Muscle layer of duodenum (tissue), 2 donors: ENCODE results near the gene STK33.
A peak's percentile ranks its signal among the peaks of the same experiment; 100 is the strongest.

ENCODE experiments used
- H3K27ac ChIP-seq: one replicate; pipeline ENCODE4 v1.7.0; 2013; ENCODE audit warnings: mild to moderate bottlenecking, low read length
- H3K27me3 ChIP-seq: one replicate; pipeline ENCODE4 v1.7.0; 2013; ENCODE audit warnings: low read depth, mild to moderate bottlenecking, control low read depth, low read length
- H3K36me3 ChIP-seq, 2 donors: one replicate each; pipeline ENCODE4 v1.7.0; 2013; ENCODE audit warnings: low read length in 2 of 2, control low read depth in 1 of 2, mild to moderate bottlenecking in 1 of 2; ENCODE audit not compliant: insufficient read depth in 2 of 2, control insufficient read depth in 1 of 2
- H3K4me1 ChIP-seq, 2 donors: one replicate each; pipeline ENCODE4 v1.7.0; 2013; ENCODE audit warnings: low read length in 2 of 2, mild to moderate bottlenecking in 2 of 2, control low read depth in 1 of 2, moderate library complexity in 1 of 2; ENCODE audit not compliant: insufficient read depth in 2 of 2, control insufficient read depth in 1 of 2
- H3K4me3 ChIP-seq, 2 donors: one replicate each; pipeline ENCODE4 v1.7.0; 2013; ENCODE audit warnings: low read length in 2 of 2, low read depth in 1 of 2, mild to moderate bottlenecking in 1 of 2
- H3K9me3 ChIP-seq, 2 donors: one replicate each; pipeline ENCODE4 v1.7.0; 2013; ENCODE audit warnings: low read length in 2 of 2, control low read depth in 1 of 2, mild to moderate bottlenecking in 1 of 2; ENCODE audit not compliant: control insufficient read depth in 1 of 2
- donor health status: healthy.

STK33 gene

GRCh38 chr11:8593935-8594909 lies at the start of gene STK33:
STK33 (minus strand) TSS chr11:8594228; CDS start chr11:8474905, 119,323 bp downstream.
- H3K27me3 ChIP-seq, result no peaks in the 10 kb centered on the region
- peak within 1 kb of the TSS; percentile 60 to 84 for H3K4me3 ChIP-seq
- no peaks in the 10 kb centered on the region for H3K36me3 ChIP-seq
- no peaks in the 10 kb centered on the region for H3K9me3 ChIP-seq
- H3K27ac ChIP-seq, result peak within 1 kb of the TSS; percentile 16
- peaks cover 0 to 9% of the 10 kb centered on the region in 2 donors for H3K4me1 ChIP-seq

- Histone ChIP-seq H3K27me3 (no peaks in the 10 kb centered on the region), H3K9me3 (no peaks in the 10 kb centered on the region), H3K27ac (no peak overlapping the region), H3K4me1 (no peaks in the 10 kb centered on the region), H3K4me3 (no peak overlapping the region), H3K36me3 (peaks cover 34 to 76% of the 10 kb centered on the region in 2 donors)
Observed at GRCh38 chr11:8642196-8642841, 48.3 kb upstream of the STK33 start.

GRCh38 chr11:8641332-8641731 lies 47.3 kb upstream of the STK33 start:
- no peaks in the 10 kb centered on the region for H3K27me3 ChIP-seq
- H3K4me3 ChIP-seq, result no peak overlapping the region
- H3K36me3 ChIP-seq, result peaks cover 32 to 77% of the 10 kb centered on the region in 2 donors
- no peak overlapping the region for H3K27ac ChIP-seq
- no peaks in the 10 kb centered on the region for H3K9me3 ChIP-seq
- no peaks in the 10 kb centered on the region for H3K4me1 ChIP-seq

GRCh38 chr11:8640267-8640906 lies 46.4 kb upstream of the STK33 start:
- Histone ChIP-seq H3K27me3 (no peaks in the 10 kb centered on the region), H3K27ac (no peak overlapping the region), H3K9me3 (no peaks in the 10 kb centered on the region), H3K4me3 (no peak overlapping the region), H3K4me1 (no peaks in the 10 kb centered on the region), H3K36me3 (peaks cover 22 to 77% of the 10 kb centered on the region in 2 donors)

- Histone ChIP-seq H3K4me3 (no peak overlapping the region), H3K4me1 (no peaks in the 10 kb centered on the region), H3K36me3 (peaks cover 24 to 77% of the 10 kb centered on the region in 2 donors), H3K27ac (no peak overlapping the region), H3K27me3 (no peaks in the 10 kb centered on the region), H3K9me3 (no peaks in the 10 kb centered on the region)
Observed at GRCh38 chr11:8639655-8640054, 45.6 kb upstream of the STK33 start.

GRCh38 chr11:8638300-8638699 lies 44.3 kb upstream of the STK33 start:
- H3K27ac ChIP-seq, result no peak overlapping the region
- peaks cover 22 to 74% of the 10 kb centered on the region in 2 donors for H3K36me3 ChIP-seq
- H3K27me3 ChIP-seq, result no peaks in the 10 kb centered on the region
- H3K9me3 ChIP-seq, result no peaks in the 10 kb centered on the region
- no peaks in the 10 kb centered on the region for H3K4me1 ChIP-seq
- H3K4me3 ChIP-seq, result no peak overlapping the region

- H3K27me3 ChIP-seq, result no peaks in the 10 kb centered on the region
Observed at GRCh38 chr11:8636127-8636526, 42.1 kb upstream of the STK33 start.

GRCh38 chr11:8634498-8634897 lies 40.5 kb upstream of the STK33 start:
- Histone ChIP-seq H3K27ac (no peak overlapping the region), H3K4me1 (no peaks in the 10 kb centered on the region)

More at GRCh38 chr11:8636127-8636526, 42.1 kb upstream of the STK33 start:
- no peaks in the 10 kb centered on the region for H3K9me3 ChIP-seq
- no peaks in the 10 kb centered on the region for H3K4me1 ChIP-seq
- H3K27ac ChIP-seq, result no peak overlapping the region
- no peak overlapping the region for H3K4me3 ChIP-seq
- H3K36me3 ChIP-seq, result peaks cover 16 to 68% of the 10 kb centered on the region in 2 donors

GRCh38 chr11:8631395-8632118 lies 37.5 kb upstream of the STK33 start:
- Histone ChIP-seq H3K27ac (no peak overlapping the region), H3K36me3 (peaks cover 4 to 28% of the 10 kb centered on the region in 2 donors)

More at GRCh38 chr11:8634498-8634897, 40.5 kb upstream of the STK33 start:
- Histone ChIP-seq H3K4me3 (no peak overlapping the region), H3K27me3 (no peaks in the 10 kb centered on the region), H3K9me3 (no peaks in the 10 kb centered on the region), H3K36me3 (peaks cover 13 to 54% of the 10 kb centered on the region in 2 donors)

GRCh38 chr11:8624698-8625097 lies 30.7 kb upstream of the STK33 start:
- no peak overlapping the region for H3K27ac ChIP-seq
- H3K36me3 ChIP-seq, result peaks cover 27 to 40% of the 10 kb centered on the region in 2 donors
- no peaks in the 10 kb centered on the region for H3K27me3 ChIP-seq
- no peaks in the 10 kb centered on the region for H3K4me1 ChIP-seq
- H3K4me3 ChIP-seq, result no peak overlapping the region
- H3K9me3 ChIP-seq, result no peaks in the 10 kb centered on the region

More at GRCh38 chr11:8631395-8632118, 37.5 kb upstream of the STK33 start:
- no peak overlapping the region for H3K4me3 ChIP-seq
- no peaks in the 10 kb centered on the region for H3K27me3 ChIP-seq
- H3K4me1 ChIP-seq, result no peaks in the 10 kb centered on the region
- H3K9me3 ChIP-seq, result no peaks in the 10 kb centered on the region
